ENCODE measurements around the gene HSBP1.

HSBP1 gene

DNA sequence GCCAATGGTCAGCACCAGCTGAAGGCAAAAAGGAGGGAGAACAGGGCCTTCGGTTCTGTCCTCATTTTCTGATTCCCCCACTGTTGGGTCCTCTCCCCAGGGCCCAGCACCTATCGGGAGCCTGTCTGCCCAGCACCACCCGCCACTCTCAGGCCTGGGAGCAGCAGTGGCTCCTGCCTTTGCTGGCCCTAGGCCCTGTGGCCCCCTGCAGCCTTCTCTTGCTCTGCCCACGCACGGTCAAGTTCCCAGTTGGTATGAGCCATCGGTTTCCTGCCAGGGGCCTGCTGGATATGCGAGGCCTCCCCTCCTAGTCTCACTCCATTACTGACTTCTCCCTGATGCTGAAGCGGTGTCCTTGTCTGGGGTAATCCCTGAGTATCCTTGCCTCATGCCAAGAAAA lies 37.5 kb downstream of the HSBP1 start:
- no peak for TF ChIP-seq ZBTB7A (IDR thresholded peaks at IDR 0.05; ENCODE audit: low read depth)
- TF ChIP-seq TCF12 (IDR thresholded peaks at IDR 0.05; ENCODE audit: low read depth) = no peak
- TF ChIP-seq YY1 (IDR thresholded peaks at IDR 0.05; ENCODE audit: low read depth) = no peak
- TF ChIP-seq NFIC (IDR thresholded peaks at IDR 0.05) = no peak
- TF ChIP-seq EP300 (IDR thresholded peaks at IDR 0.05; ENCODE audit: borderline replicate concordance) = no peak
- TF ChIP-seq TEAD4 (IDR thresholded peaks at IDR 0.05) = no peak

DNA sequence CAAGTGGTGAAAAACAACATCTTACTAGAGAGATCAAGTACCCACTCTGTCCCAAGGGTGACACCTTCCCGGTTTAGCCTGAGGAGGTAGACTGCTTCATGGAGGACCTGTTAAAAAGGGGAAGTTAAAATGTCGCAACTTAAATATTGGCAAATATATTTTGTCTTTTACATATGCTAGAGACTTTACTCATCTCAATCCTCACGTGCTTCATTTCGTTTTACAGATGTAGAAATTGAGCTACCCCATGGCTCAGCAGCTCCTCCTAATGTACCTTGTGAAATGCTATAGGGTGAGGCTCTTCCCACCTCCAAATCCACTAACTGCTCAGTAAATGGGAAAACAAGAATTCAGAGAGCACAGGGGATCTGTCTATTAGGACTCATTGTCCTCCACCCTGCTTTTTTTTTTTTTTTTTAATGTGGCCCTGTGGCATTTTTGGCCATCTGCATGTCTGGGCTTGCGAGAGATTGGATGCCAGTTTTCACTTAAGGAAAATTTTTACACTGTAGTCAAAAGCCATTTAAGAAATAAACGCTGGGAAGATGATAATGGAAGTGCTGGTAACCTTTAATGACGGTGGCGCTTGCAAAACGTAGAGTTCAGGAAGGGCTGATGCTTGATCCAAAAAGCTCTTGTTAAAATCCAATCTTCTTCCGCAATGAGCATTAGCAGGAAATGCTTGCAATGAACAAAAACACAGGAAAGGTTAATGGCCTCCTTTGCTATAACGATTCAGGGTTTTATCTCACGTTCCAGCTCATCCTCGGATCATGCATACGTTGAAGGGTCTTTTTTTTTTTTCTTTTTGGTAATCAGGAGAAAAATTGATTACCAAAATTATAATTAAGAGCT lies 39.8 kb downstream of the HSBP1 start:
- TF ChIP-seq, protein P1, sequence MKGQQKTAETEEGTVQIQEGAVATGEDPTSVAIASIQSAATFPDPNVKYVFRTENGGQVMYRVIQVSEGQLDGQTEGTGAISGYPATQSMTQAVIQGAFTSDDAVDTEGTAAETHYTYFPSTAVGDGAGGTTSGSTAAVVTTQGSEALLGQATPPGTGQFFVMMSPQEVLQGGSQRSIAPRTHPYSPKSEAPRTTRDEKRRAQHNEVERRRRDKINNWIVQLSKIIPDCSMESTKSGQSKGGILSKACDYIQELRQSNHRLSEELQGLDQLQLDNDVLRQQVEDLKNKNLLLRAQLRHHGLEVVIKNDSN (IDR thresholded peaks at IDR 0.05) = no peak
- TF ChIP-seq CREB1 (IDR thresholded peaks at IDR 0.05; ENCODE audit: low read depth) (no peak), FOXM1 (IDR thresholded peaks at IDR 0.05; ENCODE audit: borderline replicate concordance, low read depth) (no peak), CEBPB (IDR thresholded peaks at IDR 0.05) (no peak), TCF12 (IDR thresholded peaks at IDR 0.05; ENCODE audit: low read depth) (no peak)

DNA sequence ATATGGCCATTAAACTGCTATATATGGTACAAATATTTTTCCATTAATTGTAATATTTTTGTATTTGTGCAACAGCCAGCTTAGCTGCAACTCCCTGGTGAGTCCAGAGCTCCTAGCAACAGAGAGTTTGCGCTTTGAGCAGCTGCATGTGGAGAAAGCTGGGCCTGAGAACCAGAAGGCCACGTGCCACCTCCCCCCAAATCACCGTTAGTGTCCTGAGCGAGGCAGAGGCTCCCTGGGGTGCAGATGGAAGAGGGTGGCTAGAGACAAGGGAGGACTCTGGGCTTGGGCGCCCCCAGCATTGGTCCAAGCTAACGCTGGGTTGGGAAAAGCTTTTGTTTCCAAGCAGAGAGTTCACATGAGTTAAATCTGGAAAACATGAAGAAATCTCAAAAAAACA lies 41.6 kb downstream of the HSBP1 start:
- TF ChIP-seq EGR1 (IDR thresholded peaks at IDR 0.05) (no peak), NFIC (IDR thresholded peaks at IDR 0.05) (no peak), CREB1 (IDR thresholded peaks at IDR 0.05; ENCODE audit: low read depth) (no peak), TCF12 (IDR thresholded peaks at IDR 0.05; ENCODE audit: low read depth) (no peak), CEBPB (IDR thresholded peaks at IDR 0.05) (no peak), EP300 (IDR thresholded peaks at IDR 0.05; ENCODE audit: borderline replicate concordance) (no peak), TEAD4 (IDR thresholded peaks at IDR 0.05) (no peak), ZBTB7A (IDR thresholded peaks at IDR 0.05; ENCODE audit: low read depth) (no peak), TAF1 (IDR thresholded peaks at IDR 0.05; ENCODE audit: low read depth) (no peak), YY1 (IDR thresholded peaks at IDR 0.05; ENCODE audit: low read depth) (no peak), FOXM1 (IDR thresholded peaks at IDR 0.05; ENCODE audit: borderline replicate concordance, low read depth) (no peak), RAD21 (IDR thresholded peaks at IDR 0.05; ENCODE audit: low read depth) (no peak)
- TF ChIP-seq, protein P2, sequence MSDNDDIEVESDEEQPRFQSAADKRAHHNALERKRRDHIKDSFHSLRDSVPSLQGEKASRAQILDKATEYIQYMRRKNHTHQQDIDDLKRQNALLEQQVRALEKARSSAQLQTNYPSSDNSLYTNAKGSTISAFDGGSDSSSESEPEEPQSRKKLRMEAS (IDR thresholded peaks at IDR 0.05) = no peak
- TF ChIP-seq, protein P1 (IDR thresholded peaks at IDR 0.05) = no peak
- TF ChIP-seq, protein P3, sequence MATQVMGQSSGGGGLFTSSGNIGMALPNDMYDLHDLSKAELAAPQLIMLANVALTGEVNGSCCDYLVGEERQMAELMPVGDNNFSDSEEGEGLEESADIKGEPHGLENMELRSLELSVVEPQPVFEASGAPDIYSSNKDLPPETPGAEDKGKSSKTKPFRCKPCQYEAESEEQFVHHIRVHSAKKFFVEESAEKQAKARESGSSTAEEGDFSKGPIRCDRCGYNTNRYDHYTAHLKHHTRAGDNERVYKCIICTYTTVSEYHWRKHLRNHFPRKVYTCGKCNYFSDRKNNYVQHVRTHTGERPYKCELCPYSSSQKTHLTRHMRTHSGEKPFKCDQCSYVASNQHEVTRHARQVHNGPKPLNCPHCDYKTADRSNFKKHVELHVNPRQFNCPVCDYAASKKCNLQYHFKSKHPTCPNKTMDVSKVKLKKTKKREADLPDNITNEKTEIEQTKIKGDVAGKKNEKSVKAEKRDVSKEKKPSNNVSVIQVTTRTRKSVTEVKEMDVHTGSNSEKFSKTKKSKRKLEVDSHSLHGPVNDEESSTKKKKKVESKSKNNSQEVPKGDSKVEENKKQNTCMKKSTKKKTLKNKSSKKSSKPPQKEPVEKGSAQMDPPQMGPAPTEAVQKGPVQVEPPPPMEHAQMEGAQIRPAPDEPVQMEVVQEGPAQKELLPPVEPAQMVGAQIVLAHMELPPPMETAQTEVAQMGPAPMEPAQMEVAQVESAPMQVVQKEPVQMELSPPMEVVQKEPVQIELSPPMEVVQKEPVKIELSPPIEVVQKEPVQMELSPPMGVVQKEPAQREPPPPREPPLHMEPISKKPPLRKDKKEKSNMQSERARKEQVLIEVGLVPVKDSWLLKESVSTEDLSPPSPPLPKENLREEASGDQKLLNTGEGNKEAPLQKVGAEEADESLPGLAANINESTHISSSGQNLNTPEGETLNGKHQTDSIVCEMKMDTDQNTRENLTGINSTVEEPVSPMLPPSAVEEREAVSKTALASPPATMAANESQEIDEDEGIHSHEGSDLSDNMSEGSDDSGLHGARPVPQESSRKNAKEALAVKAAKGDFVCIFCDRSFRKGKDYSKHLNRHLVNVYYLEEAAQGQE (IDR thresholded peaks at IDR 0.05; ENCODE audit: low read depth) = no peak

DNA sequence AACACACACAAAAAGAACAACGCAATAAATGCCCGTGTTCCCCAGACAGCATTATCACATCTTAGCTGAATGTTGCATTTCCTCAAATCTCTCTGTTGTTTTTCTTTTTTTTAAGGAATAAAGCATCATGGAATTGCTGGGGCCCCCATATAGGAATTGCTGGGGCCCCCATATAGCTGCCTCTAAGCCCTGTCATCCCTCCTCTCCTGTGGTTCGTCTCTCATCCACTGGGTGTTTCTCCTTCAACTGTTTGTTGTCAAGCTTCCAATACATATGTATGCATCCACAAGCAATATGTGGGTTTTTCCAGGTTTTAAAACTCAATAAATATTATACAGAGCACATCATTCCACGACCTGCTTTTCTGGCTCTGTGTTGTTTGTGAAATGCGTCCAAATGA lies 43.2 kb downstream of the HSBP1 start:
- TF ChIP-seq CEBPB (IDR thresholded peaks at IDR 0.05) = no peak
- TF ChIP-seq CREB1 (IDR thresholded peaks at IDR 0.05; ENCODE audit: low read depth) = no peak
- TF ChIP-seq, protein P2 (IDR thresholded peaks at IDR 0.05) = no peak

DNA sequence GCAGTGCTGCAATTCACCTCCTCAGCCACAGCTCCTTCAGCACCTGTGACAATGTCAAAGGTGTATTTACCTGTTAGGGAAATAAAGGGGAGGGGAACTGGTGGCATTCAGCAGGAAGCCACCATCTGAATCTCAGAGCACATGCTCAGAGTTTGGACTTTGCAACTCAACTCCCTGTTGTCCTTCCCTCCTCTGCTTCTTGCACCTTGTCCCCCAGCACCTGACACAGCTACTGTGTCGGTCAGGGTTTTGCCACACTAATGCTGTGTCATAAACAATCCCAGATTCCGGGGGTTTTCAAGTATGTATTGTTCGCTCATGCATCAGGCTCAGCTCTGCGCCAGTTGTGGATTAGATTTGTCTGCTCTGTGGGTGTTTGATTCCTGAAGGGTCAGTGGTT lies 43.7 kb downstream of the HSBP1 start:
- TF ChIP-seq TAF1 (IDR thresholded peaks at IDR 0.05; ENCODE audit: low read depth) (no peak), EP300 (IDR thresholded peaks at IDR 0.05; ENCODE audit: borderline replicate concordance) (no peak), ZBTB7A (IDR thresholded peaks at IDR 0.05; ENCODE audit: low read depth) (no peak), FOXM1 (IDR thresholded peaks at IDR 0.05; ENCODE audit: borderline replicate concordance, low read depth) (no peak), TEAD4 (IDR thresholded peaks at IDR 0.05) (no peak), RAD21 (IDR thresholded peaks at IDR 0.05; ENCODE audit: low read depth) (no peak), CREB1 (IDR thresholded peaks at IDR 0.05; ENCODE audit: low read depth) (no peak), CEBPB (IDR thresholded peaks at IDR 0.05) (no peak), EGR1 (IDR thresholded peaks at IDR 0.05) (no peak), YY1 (IDR thresholded peaks at IDR 0.05; ENCODE audit: low read depth) (no peak), TCF12 (IDR thresholded peaks at IDR 0.05; ENCODE audit: low read depth) (no peak), NFIC (IDR thresholded peaks at IDR 0.05) (no peak)
- TF ChIP-seq, protein P3 (IDR thresholded peaks at IDR 0.05; ENCODE audit: low read depth) = no peak
- TF ChIP-seq, protein P1 (IDR thresholded peaks at IDR 0.05) = no peak
- TF ChIP-seq, protein P2 (IDR thresholded peaks at IDR 0.05) = no peak
